GM23248 (cell line): ENCODE results near the gene LRRC51.

ENCODE experiments used
- EZH2 ChIP-seq: fragments of 200-600 bp; sonication (generic); IDR thresholded peaks from 2 replicates; pipeline ENCODE4 v1.6.1; 2018; ENCODE audit warnings: antibody characterized with exemption, mild to moderate bottlenecking; ENCODE audit not compliant: insufficient read depth, poor library complexity, severe bottlenecking
- EZH2phosphoT487 ChIP-seq: fragments of 200-600 bp; sonication (generic); IDR thresholded peaks from 2 replicates; pipeline ENCODE4 v1.6.1; 2018; ENCODE audit warnings: antibody characterized with exemption, moderate library complexity, mild to moderate bottlenecking, low read depth; ENCODE audit not compliant: insufficient read depth

DNA sequence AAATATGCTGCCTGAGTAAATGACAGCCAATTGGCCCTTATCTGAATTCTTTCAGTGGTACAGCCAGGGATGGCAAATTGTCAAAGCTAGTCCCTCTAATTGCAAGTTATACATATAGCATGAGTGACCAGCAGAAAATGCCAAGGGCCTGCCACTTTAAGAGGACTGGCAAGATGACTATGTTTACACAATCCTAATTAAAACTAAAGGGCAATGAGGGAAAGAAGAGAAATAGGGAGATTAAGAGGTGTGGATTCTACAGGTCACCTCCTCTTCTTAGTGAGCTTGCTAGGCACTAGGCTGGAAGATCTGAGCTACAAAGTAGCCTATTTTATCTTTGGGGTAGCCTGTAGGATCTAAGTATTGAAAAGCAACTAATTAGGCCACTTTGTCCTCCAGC is 13.8 kb upstream of the LRRC51 start:
- TF ChIP-seq EZH2 (no peak), EZH2phosphoT487 (no peak)
